Occipital lobe (tissue), 2 donors: ENCODE data around the gene EEF1AKMT3. TPM values are rescaled to one million over a fixed set of nuclear protein-coding genes. Genes with fewer than 3 reads are reported as not detected.

Experiments
- DNase-seq: peaks from one replicate; lab custom pipeline; 2025; lab: John Stamatoyannopoulos, UW
- total RNA-seq: library from RNA; depleted of rRNA; stranded (reverse); fragments of >200 nt; gene quantifications from one replicate; pipeline ENCODE4 v1.2.3, GENCODE V29; 2014

EEF1AKMT3 gene
- total RNA-seq, 1 donor from 2014 or later, result 2.2 TPM

- no peak for DNase-seq
Measured at GRCh38 chr12:57782243-57782607, 9.8 kb downstream of the EEF1AKMT3 start.

- DNase-seq, result peak; percentile 93
Measured at GRCh38 chr12:57782608-57783465, 10.4 kb downstream of the EEF1AKMT3 start, which contains the start of gene TSFM. Gene TSFM (plus strand): TSS chr12:57782787. CDS start chr12:57782802, 15 bp downstream.

GRCh38 chr12:57783466-57783801, 11.0 kb downstream of the EEF1AKMT3 start:
- no peak for DNase-seq

- no peak for DNase-seq
Measured at GRCh38 chr12:57783861-57784260, 11.4 kb downstream of the EEF1AKMT3 start.

GRCh38 chr12:57793920-57794319, 21.5 kb downstream of the EEF1AKMT3 start:
- no peak for DNase-seq

GRCh38 chr12:57795354-57795753, 22.9 kb downstream of the EEF1AKMT3 start:
- DNase-seq, result no peak

- DNase-seq, result no peak
Measured at GRCh38 chr12:57796996-57797395, 24.6 kb downstream of the EEF1AKMT3 start.

GRCh38 chr12:57797933-57798332, 25.5 kb downstream of the EEF1AKMT3 start:
- DNase-seq, result no peak

- no peak for DNase-seq
Measured at GRCh38 chr12:57800965-57801364, 28.6 kb downstream of the EEF1AKMT3 start.

GRCh38 chr12:57802607-57803006, 30.2 kb downstream of the EEF1AKMT3 start:
- no peak for DNase-seq

GRCh38 chr12:57803319-57803893, 31.0 kb downstream of the EEF1AKMT3 start:
- DNase-seq, result no peak

- DNase-seq, result no peak
Measured at GRCh38 chr12:57806677-57807076, 34.3 kb downstream of the EEF1AKMT3 start.

GRCh38 chr12:57807285-57807684, 34.9 kb downstream of the EEF1AKMT3 start:
- DNase-seq, result no peak

GRCh38 chr12:57808351-57808750, 35.9 kb downstream of the EEF1AKMT3 start:
- DNase-seq, result no peak

GRCh38 chr12:57809425-57809824, 37.0 kb downstream of the EEF1AKMT3 start:
- DNase-seq, result no peak

- no peak for DNase-seq
Measured at GRCh38 chr12:57810450-57810849, 38.0 kb downstream of the EEF1AKMT3 start.

- DNase-seq, result no peak
Measured at GRCh38 chr12:57811028-57811755, 38.8 kb downstream of the EEF1AKMT3 start.

GRCh38 chr12:57813111-57813970, 40.9 kb downstream of the EEF1AKMT3 start:
- DNase-seq, result no peak

GRCh38 chr12:57813971-57814772, 41.8 kb downstream of the EEF1AKMT3 start:
- no peak for DNase-seq

- no peak for DNase-seq
Measured at GRCh38 chr12:57815177-57816000, 43.0 kb downstream of the EEF1AKMT3 start.
